CD4-positive, alpha-beta T cell treated with Interleukin-1 beta for 1 hour (primary cell): Measurements from ENCODE around the gene NCK1.
A peak's percentile ranks its signal among the peaks of the same experiment; 100 is the strongest.

Source experiments
- DNase-seq, 2 donors: peaks; one replicate each; pipeline ENCODE4 v3.0.0-alpha.2; 2020 to 2022

Gene NCK1

GRCh38 chr3:136861890-136862616, at the start of gene NCK1:
TSS of gene NCK1 (plus strand) at chr3:136862208. CDS start at chr3:136928002, 65,794 bp downstream.
- DNase-seq = peak; percentile 98

DNA sequence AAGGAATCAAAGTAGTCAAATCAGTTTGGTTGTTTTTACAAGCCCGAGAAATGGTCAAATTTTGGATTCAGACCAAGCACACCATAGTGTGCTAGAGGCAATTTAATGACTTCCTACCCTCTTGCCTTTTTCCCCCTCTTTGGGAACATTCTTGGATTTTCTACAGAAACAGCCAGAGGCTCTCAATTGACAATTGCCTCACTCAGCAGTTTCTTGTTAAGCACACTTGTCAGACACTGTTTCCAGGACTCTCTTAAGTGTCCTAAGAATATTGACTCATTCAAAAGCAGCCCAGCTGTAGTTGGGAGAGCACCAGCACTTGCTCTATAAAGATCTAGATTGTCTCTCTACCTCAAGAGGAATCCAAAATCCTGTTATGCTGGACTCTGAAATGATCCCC, 44.6 kb upstream of the NCK1 start:
- no peak for DNase-seq

- peak; percentile 12 to 43 for DNase-seq
These were observed 43.7 kb upstream of the NCK1 start for GRCh38 chr3:136818191-136818768.

- DNase-seq = peak; percentile 22 to 40
These were observed 43.1 kb upstream of the NCK1 start, which contains the start of gene SLC35G2 for GRCh38 chr3:136818769-136819391. TSS of gene SLC35G2 (plus strand) at chr3:136819126. CDS start at chr3:136854461, 35,335 bp downstream.

DNA sequence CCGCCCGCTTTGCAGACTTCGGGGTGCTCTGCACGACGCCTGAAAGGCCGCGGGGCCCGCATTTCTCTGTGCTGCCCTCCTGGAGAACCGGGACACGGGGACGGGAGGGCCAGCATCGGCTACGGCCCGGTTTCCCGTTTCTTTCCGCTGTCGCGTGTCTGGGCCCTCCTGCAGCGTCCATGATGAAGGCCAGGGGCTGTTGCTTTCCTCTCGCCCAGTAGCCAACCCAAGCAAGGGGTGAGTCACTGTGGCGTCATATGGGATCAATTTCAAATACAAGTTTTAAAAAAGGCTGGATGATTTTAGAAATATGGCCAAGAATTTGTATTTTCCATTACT, 42.6 kb upstream of the NCK1 start:
- DNase-seq = no peak

DNA sequence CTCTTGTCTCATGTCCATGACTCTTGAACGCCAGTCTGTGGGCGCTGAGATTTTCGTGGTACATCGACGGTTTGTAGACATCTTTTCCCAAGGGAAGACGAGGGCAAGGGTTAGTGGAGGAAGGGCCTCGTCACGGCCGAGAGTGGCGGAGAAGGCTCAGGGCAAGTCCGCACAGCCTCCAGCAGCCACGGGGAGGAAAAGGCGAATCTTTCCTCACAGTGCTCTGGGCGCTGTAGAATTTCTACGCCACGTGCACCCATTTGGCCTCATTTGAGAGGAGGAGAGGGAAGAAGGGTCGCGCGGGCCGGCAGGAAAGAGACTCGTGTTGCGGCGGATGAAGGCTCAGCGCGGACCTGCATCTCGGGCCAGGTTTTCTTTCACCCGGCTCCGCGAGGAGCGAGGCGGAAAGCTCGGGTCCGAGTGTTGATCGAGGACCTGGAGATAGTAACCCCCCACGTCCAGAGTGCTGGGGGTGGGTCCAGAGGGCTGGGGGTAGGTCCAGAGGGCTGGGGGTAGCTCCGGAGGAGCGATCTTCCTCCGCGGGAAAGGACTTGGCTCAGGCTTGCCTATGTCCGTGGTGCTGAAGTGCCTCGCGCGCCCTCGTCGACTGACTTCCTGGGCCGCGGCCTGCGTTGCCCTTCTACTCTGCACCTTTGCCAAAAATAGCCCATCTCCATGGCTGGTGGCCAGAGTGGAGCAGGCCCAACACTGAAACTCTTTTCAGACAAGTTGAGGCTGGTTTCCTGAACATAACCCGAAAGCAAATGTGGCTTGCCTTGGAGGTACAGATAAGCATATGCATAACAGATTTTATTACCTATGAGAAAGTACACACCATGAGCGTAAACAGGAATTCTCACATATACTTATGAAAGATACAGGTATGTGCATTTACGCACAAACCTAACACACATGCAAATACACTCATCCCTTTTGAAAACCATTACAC, 42.0 kb upstream of the NCK1 start:
- peak; percentile 9 to 25 for DNase-seq

- DNase-seq = no peak
These were observed 30.5 kb upstream of the NCK1 start for GRCh38 chr3:136831461-136831860.

DNA sequence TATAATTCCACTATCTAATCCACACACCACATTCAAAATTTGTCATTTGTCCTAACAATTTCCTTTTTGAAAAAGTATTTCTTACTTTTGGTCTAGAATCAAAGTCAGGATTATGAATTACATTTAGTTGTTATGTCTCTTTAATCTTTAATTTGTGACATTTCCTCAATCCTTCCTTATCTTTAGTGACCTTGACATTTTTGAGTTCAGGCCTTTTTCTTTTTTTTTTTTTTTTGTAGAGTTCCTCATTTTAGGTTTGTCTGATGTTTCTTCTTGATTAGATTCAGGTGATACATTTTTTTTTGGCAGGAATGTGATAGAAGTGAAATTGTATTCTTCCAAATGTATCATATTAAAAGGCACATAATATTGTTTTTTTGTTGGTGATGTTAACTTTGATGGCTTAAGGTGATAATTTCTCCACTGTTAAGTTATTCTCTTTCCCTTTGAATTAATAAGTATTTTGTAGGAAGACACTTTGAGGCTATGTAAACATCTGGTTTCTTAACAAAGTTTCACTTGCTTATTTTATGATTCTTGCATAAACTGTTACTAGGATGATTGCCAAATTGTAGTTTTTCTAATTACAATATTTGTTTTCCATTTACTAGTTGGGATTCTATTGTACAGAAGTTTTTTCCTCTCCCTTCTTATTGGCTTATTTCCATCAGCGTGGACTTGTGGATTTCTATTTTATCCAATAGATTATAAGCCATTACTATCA, 26.8 kb upstream of the NCK1 start:
- DNase-seq = no peak

DNA sequence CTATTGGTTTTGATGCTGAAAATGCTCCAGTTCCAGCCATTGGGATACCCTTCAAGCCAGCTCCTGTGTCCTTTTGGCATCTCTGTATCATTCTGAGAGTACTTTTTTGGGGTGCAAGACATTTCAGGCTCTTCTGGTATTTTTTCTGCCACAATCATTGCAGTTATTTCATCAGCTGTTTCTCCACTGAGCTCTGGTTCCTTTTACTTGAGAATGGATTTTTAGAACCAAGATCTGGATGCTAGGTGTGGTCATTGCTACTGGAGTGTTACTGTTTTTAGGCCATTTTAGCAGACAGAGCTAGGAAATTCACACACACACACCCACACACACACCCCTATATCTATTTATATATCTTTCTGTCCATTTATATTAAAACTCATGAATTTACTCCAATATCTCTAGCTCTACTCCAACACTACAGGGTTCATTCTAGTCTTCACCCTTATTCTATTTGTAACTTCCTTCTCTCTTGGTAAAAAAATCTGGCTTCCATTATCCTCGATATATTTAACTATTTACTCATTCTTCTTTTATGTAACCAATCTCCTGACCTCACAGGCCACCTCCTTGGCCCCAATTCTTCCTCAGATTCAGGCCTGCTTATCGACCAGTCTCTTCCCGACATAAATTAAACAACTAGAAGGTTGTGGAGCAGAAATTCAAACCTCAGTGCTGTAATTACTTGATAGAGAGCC, 26.0 kb upstream of the NCK1 start:
- no peak for DNase-seq

GRCh38 chr3:136836511-136837156, 25.4 kb upstream of the NCK1 start:
- DNase-seq = no peak

DNA sequence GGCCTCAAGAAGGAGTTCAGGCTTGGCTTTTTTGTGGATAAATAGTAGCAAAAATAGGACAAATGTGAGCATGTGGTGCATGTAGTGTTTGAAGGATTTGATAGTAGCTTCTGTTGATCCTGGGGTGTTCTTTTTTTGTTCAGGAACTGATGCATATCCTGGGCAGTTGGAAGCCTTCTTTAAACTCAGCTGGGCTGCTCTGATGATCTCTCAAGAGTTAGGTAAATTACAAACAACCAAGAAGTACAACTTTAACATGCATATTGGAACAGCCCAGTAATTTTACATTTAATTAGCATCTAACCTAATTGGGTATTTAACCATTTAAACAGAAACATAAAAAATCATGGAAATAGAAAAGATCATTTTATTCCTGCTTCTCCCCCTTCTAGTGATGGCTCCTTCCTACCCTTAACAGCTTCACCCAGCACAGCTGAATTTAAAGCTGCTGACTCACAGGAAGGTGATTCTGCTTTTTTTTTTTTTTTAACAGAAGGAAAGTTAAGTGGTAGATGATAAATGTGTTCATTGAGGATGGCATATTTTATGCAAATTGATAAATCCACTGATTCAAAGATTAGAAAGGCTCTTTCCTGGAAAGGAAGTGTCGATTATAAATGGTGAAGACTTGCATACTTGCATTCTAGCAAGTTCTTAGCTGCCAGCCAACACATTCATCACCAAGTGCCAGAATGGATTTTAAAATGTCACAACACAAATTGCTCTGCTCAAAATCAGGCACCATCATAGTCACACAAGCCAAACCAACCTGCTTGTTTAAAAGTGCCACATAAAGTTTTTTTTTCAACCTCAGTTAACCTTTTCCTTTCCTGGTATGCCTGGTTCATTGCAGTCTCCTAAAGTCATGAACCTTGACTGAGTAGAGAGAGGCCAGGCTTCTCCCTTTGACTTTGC, 23.1 kb upstream of the NCK1 start:
- DNase-seq = no peak

DNA sequence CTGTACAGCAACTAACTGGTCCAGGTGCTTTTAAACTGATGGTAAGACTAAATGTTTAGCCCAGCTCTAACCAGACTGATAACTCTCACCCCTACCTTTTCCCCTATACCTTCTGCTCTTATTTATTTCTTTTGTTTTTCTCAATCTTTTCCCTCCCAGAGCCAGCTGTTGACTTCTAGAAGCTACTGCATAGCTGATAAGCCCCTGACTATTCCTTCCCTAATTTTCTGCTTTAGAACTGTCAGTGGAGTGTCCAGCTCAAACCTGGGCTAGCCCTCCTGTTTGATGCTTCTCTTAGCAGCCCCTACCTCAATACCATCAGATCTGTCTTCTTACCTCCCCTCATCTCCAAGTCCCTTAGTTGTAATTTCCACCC, 22.5 kb upstream of the NCK1 start:
- DNase-seq = no peak

GRCh38 chr3:136840252-136840651, 21.8 kb upstream of the NCK1 start:
- no peak for DNase-seq

- DNase-seq = no peak
These were observed 19.7 kb upstream of the NCK1 start for GRCh38 chr3:136842294-136842693.

DNA sequence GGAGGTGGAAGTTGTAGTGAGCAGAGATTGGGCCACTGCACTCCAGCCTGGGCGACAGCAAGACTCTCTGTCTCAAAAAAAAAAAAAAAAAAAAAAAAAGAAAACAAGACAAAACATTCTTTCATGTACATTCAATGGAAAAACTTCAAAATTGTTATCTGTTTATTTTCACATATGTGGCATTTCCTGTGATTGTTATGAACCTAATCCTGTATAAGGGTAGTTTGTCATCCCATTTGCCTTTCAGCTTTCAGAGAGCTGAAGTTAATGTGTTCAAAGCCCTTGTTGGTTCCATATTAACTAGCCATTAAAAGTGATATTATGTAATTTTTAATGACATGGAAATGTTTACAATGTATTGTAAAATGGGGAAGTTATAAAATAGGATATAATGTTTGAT, 17.3 kb upstream of the NCK1 start:
- no peak for DNase-seq

- DNase-seq = no peak
These were observed 9.8 kb upstream of the NCK1 start for GRCh38 chr3:136852180-136852579.

DNA sequence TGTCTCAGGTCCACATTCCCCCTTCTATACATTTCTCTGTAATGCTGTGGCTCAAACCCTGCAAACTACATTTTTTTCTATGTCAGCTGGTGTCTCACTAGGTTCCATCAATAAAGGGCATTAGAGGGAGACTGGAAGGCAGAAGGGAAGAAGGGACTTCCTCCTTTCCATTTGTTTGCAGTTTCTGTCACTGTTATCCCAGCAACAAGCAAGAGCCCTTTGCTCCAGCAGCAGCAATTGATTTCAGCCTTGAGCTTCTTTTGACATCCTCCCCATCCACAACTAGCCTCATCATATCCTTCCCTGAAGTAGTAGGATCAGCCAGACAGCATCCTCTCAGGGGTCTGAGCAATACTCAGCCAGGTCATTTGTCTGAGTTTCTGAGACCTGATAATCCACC, 5.3 kb upstream of the NCK1 start:
- no peak for DNase-seq

- DNase-seq = peak in 1 of 2 donors; percentile 3
These were observed 3.6 kb upstream of the NCK1 start for GRCh38 chr3:136858381-136858780.

DNA sequence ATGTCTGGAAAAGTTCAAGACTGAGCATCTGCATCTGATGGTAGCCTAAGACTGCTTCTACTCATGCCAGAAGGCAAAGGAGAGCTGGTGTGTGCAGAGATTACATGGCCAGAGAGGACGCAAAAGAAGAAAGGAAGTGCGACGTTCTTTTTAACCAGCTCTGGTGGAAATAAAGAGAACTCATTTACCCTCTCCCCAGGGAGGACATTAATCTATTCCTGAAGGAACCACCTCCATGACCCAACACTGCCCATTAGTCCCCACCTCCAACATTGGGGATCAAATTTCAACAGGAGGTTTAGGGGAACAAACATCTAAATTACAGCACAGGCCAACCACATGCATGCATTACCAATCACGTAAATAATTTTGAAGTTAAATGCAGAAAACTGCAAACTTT, 1.5 kb upstream of the NCK1 start:
- no peak for DNase-seq
